ENCODE data around the gene CORO1C. TPM values are rescaled to one million over a fixed set of nuclear protein-coding genes. Genes with fewer than 3 reads are reported as not detected.
"Not testable (repeated sequence)": the region's sequence is repeated elsewhere in the genome, so short reads cannot be mapped to it uniquely, and the experiment has no call there.

The CORO1C gene
- total RNA-seq, 1 experiment from 2014 or later: 57.7 TPM

DNA sequence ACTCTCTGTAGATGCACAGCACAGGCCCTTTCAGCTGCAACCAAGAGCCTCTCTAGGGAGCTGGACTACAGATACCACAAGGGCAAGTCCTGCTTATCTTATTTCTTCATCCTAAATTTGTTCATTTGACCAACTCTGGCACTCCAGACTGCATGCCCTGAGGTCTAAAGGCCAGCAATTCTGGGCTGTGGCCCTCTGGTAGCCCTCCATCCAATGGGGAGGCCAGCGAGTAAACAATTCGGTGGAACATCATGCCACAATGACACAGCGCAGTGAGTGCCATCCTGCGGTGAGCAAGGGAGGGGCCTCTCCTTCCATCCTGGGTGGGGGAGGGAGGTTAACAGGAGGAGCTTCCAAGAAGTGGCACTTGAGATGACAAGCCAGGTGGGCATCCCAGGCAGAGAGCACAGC lies 97.0 kb downstream of the CORO1C start:
- peak; percentile 89 for DNase-seq (ENCODE audit: low spot score)

- no peak for DNase-seq (ENCODE audit: low spot score)
Measured at GRCh38 chr12:108633534-108634248, 97.6 kb downstream of the CORO1C start, which contains the start of gene SELPLG. Gene SELPLG, minus strand, starts transcription at chr12:108633894. Its CDS starts 9,587 bp downstream, at chr12:108624307.

DNA sequence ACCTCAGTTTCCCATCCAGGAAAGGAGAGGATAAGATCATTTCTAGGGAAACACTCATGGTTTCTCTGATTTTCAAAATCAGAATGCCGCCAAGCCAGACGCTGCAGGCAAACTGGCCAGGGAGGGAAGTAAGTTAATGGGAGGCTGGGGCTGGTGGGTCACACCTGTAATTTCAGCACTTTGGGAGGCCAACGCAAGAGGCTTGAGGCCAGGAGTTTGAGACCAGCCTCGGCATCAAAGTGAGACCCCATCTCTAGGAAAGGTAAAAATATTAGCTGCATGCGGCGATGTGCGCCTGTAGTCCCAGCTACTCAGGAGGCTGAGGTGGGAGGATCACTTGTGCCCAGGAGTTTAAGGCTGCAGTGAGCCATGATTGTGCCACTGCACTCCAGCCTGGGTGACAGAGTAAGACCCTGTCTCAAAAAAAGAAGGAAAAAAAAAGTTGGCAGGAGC lies 98.2 kb downstream of the CORO1C start:
- DNase-seq (ENCODE audit: low spot score): no peak

- not testable (repeated sequence) for DNase-seq (ENCODE audit: low spot score)
Measured at GRCh38 chr12:108631261-108631660, 100.1 kb downstream of the CORO1C start.

- DNase-seq (ENCODE audit: low spot score): peak; percentile 71
Measured at GRCh38 chr12:108630481-108631207, 100.7 kb downstream of the CORO1C start.

DNA sequence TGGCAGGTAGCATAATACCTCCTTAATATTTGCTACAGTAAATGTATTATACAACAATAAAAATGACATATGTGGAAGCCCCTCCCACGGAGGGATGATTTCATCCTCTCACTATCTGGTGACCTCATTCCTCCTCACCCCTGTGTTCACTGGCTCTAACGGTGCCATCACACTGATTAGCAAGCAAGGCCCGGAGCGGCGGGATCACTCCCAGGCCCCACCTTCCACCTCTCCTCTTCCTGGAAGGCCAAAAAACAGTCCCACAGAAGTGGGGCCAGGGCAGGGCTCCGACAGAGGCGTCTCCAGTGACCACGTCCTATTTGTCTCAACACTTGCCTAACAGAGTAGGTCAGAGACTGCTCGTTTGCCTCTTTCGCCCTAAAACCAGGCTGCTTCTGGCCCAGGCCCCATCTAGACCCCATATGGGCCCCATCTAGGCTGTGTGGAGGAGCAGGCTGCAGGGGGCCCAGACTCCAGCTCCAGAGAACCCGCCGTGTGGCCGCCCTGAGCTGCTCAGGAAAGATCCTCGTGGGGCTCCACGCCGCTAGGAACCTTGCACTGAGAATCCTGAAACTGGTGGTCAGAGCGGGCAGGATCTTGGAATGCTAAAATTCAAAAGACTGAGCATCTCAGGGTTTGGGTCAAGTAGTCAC lies 101.4 kb downstream of the CORO1C start:
- DNase-seq (ENCODE audit: low spot score): peak; percentile 69

DNA sequence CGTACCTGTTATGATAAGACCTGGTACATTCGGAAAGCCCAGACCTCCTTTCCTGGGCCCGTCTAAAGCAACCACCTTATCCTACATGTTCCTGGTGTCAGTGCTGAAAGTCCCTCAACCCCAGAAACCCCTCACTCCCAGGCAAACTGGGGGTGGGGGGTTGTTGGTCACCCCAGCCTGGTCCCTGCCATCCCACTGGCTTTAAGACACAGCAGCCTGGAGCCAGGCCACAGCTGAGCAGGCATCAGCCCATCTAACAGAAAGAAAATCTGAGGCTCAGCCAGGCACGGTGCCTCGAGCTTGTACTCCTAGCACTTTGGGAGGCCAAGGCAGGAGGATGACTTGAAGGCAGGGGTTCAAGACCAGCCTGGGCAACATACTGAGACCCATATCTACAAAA lies 102.2 kb downstream of the CORO1C start:
- no peak for DNase-seq (ENCODE audit: low spot score)

- DNase-seq (ENCODE audit: low spot score): no peak
Measured at GRCh38 chr12:108627134-108627920, 104.0 kb downstream of the CORO1C start.

GRCh38 chr12:108625228-108625627 lies 106.1 kb downstream of the CORO1C start:
- no peak for DNase-seq (ENCODE audit: low spot score)

GRCh38 chr12:108623577-108623976 lies 107.7 kb downstream of the CORO1C start:
- no peak for DNase-seq (ENCODE audit: low spot score)

DNA sequence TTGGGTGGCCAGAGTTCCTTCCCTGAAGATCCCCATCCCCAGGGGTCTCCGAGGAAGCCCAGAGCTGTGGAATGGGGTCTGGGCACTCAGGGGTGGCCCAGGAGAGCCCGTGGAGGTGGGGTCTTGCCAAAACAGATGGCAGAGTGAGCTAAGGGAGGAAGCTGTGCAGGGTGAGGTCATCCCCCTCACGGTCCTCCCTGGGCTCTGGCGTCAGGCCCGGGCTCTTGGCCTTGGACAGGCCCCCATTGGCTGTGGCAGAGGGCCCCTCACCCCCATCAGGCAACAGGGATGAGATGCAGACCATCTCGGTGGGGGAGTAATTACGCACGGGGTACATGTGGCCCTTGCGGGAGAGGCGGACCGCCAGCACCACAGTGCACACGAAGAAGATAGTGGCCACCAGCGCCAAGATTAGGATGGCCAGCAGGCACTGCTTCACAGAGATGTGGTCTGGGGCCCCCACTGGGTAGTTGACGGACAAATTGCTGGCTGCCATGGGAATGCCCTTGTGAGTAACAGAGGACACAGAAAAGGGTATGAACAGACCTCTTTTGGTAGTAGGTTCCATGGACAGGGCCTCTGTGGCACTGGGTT lies 108.3 kb downstream of the CORO1C start:
- no peak for DNase-seq (ENCODE audit: low spot score)

GRCh38 chr12:108622421-108622820 lies 108.9 kb downstream of the CORO1C start:
- DNase-seq (ENCODE audit: low spot score): peak; percentile 31

DNA sequence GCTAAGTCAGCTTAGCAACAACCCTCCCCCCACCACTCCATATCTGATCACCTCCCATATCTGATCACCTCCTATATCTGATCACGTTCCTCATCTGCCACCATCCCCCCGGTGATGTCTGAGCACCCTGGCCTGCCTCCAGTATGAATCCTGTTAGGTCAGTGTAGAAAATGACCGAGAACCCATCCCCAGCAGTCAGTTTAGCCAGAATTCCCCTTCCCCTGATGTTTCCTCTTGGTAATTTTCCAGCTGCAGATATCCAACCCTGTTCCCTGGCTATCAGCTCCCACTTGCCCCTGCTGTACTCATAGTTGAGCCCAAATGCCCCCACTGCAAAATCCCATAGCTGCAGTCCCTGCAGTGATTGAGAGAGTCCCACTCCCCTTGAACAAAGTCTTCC lies 110.2 kb downstream of the CORO1C start:
- no peak for DNase-seq (ENCODE audit: low spot score)

- DNase-seq (ENCODE audit: low spot score): no peak
Measured at GRCh38 chr12:108620236-108620879, 111.0 kb downstream of the CORO1C start.

GRCh38 chr12:108619369-108620160 lies 111.8 kb downstream of the CORO1C start:
- no peak for DNase-seq (ENCODE audit: low spot score)

DNA sequence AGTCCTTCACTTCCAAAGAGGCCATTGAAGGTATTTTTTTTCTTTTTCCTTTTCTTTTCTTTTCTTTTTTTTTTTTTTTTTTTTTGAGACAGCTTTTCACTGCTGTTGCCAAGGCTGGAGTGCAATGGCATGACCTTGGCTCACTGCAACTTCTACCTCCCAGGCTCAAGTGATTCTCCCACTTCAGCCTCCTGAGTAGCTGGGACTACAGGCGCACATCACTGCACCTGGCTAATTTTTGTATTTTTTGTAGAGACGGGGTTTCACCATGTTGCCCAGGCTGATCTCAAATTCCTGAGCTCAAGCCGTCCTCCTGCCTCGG lies 112.4 kb downstream of the CORO1C start:
- DNase-seq (ENCODE audit: low spot score): not testable (repeated sequence)

GRCh38 chr12:108618079-108618952 lies 113.0 kb downstream of the CORO1C start:
- DNase-seq (ENCODE audit: low spot score): peak; percentile 67

DNA sequence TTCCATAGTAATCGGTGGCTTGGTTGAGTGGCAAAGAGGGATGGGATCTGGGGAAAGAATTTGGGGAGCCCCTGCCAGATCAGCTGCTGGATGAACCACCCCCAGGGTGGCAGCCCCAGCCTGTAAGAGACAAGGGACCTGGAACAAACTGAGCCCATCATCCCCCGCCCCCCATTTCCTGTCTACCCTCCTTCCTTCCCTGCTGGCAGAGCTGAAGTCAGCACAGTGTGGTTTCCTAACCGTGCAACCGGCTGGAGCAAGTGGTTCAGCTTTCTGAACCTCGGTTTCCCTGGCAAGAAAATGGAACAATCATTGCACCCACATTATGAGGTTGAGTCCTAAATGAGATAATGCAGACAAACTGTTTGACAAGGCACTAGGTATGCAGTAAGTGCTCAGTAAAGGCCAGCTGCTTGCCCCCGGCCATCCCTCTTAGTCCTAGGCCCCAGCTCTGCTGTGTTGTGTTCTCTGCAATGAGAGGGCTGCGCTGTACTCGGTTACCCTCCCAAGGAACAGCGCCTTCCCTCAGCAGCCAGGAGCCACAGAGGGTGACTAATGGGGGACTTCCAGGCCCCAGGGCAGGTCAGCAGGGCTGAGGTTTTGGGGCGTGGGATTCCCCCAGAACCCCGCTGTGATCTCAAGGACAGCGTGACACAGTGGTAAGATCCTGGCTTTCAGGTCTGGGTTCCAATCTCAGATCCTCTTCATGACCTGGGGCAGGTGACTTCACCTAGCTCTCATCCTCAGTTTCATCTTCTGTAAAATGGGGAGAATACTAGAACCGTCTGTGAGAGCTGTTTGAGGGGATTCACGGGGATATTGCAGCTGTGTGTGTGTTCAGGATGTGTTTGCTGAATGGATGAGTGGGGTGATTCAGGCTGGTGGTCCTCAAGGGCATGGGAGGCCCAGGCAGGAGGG lies 114.1 kb downstream of the CORO1C start:
- DNase-seq (ENCODE audit: low spot score): no peak
